Activated CD4-positive, alpha-beta T cell treated with anti-CD3 and anti-CD28 coated beads for 1 hour (primary cell): ENCODE results near the gene PFKFB4.
"Not testable (repeated sequence)": the region's sequence is repeated elsewhere in the genome, so short reads cannot be mapped to it uniquely, and the experiment has no call there.

Experiments
- DNase-seq: peaks from one replicate; pipeline ENCODE4 v3.0.0-alpha.2; 2020

The PFKFB4 gene

DNA sequence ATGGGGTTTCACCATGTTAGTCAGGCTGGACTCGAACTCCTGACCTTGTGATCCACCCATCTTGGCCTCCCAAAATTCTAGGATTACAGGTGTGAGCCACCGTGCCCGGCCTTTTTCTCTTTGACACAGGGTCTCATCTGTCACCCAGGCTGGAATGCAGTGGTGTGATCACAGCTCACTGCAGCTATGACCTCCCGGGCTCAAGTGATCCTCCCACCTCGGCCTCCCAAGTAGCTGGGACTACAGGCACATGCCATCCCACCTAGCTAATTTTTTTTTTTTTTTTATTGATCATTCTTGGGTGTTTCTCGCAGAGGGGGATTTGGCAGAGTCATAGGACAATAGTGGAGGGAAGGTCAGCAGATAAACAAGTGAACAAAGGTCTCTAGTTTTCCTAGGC, 73.8 kb downstream of the PFKFB4 start:
- not testable (repeated sequence) for DNase-seq

DNA sequence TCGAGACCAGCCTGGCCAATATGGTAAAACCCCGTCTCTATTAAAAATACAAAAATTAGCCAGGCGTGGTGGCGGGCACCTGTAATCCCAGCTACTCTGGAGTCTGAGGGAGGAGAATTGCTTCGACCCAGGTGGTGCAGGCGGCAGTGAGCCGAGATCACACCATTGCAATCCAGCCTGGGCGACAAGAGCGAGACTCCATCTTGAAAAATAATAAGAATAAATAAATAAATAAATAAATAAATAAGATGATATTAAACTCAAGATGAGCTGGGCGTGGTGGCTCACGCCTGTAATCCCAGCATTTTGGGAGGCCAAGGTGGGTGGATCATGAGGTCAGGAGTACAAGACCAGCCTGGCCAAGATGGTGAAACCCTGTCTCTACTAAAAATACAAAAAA, 75.7 kb downstream of the PFKFB4 start:
- not testable (repeated sequence) for DNase-seq

DNA sequence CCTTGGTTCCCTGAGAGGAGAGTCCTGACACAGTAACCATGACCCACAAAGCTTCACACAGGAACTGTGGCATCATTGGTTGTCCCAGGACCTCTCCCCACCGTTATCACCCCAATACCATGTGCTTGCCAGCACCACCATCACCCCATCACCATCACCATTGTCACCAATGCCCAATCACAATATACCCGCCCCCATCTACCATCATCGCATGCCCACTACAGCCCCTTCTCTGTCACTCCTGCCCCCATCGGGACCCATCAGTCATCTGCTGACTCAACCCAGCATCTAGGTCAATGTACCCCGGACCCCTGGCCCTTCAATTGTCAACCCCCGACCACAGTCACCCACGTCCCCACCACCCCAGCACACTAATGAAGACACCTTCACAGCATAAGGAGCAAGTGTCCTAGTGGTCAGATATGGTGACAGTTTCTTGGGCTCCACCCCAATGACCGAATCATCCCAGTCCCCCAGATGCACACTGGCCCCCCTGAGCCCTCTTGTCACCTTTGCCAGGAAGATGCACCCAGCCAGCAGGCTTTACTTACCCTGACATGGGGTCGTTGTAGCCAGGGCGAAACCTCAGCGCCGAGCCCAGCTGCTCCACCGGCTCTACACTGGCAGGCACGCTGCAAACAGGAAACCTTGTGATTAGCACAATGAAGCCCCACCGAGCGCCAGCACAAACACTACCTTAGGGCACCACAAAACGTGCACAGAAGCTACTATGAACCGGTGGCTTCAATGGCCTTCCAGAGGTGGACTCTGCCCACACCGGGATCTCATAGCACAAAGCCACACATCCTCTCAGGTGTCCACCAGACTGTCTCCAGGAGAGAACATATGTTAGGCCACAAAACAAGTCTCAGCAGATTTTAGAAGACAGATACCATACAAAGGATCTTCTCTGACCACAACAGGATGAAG, 77.7 kb downstream of the PFKFB4 start:
- DNase-seq: peak; percentile 49

DNA sequence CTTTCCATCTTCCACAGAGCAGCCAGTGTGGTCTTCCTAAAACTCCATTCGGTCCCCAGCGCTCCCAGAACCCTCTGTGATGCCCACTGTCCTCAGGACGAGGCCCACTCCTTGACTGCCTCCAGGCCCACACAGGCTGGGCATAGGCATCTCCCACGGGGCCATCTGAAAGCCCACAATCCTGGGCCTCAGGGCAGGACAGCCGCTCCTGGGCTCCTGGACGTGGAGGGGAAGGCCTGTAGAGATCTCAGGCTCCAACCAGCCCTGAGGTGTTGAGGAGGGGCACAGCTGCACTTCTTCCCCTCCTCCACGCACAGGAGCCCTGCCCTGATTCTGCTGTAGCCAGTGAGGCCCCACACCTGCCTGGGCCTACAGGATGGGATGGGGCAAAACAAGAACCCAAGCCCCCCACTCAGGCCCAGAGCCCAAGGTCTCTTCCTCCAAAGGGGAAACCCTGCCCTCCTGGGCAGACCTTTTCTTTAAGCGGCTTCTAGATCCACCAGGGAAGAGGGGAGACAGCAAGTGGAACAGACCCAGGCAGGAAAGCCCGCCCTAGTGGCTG, 78.6 kb downstream of the PFKFB4 start:
- no peak for DNase-seq

DNA sequence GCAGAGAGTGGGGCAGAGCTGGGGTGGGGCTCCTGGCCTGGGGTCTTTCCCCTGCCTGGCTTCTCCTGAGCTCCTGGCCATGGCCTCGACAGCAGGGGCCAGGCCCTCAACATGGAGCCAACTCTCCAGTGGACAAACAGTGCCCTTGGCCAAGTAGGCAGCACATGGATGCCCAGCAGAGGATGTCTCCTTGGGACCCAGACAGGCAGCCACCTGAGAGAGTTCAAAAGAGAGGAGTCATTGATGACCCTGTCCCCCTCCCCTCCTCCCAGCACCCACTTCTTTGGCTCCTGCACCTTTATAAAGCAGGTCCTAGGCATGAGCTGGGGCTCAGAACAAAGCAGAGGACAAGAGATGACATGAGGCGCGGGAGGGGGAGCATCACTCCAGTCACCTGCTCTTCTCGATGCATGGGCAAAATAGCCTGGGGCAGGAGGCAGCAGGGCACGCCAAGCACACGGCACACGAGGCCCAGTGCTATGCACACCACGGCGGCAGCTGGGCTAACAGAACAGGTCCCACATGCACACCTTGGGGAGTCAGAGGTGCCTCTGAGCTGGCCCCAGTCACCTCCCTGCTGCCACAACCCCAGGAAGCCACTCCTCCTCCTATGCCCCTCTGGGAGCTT, 80.1 kb downstream of the PFKFB4 start:
- DNase-seq: no peak

DNA sequence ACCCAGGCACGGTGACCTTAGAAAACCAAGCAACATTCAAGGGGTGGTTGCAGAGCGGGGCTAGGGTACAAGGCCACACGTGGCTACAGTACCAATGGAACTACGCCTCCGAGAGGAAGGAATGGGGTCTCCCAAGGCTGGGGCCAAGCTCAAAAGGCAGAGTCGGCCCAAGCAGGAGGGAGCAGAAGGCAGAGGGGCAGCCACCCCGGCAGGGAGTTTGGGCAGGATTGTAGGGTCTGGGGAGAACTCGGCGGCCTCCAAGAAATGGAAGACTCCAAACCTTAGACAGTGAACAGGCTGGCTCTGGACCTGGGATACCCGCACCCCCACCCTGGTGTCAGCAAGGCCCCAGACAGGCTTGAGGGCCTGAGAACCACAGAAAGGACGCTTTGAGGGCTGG, 81.4 kb downstream of the PFKFB4 start:
- no peak for DNase-seq

DNA sequence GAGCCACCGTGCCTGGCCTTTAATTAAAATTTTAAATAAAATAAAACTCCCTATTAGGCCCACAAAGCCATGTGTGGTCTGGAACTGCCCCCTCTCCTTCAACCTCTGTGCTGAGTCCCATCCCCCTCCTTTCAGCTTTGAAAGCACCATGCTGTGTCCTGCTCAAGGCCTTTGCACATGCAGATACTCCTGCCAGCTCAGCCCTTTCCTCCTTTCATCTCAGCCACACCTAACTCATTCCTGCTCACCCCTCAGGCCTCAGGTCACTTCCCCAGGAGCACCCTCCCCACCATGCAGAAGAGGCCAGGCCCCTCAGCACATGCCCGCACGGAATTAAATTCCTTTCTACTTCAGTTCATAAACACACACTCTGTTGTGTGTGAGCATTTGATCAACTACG, 82.0 kb downstream of the PFKFB4 start:
- no peak for DNase-seq

DNA sequence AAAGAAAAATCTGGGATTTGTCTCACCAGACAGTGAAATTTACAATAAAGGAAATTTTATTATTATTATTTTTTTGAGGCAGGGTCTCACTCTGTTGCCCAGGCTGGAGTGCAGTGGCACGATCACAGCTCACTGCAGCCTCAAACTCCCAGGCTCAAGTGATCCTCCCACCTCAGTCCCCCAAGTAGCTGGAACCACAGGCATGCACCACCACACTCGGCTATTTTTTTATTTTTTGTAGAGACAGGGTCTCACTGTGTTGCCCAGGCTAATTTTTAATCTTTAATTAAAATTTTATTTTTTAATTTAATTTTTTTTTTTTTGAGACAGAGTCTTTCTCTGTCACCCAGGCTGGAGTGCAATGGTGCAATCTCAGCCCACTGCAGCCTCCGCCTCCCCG, 82.6 kb downstream of the PFKFB4 start:
- not testable (repeated sequence) for DNase-seq

DNA sequence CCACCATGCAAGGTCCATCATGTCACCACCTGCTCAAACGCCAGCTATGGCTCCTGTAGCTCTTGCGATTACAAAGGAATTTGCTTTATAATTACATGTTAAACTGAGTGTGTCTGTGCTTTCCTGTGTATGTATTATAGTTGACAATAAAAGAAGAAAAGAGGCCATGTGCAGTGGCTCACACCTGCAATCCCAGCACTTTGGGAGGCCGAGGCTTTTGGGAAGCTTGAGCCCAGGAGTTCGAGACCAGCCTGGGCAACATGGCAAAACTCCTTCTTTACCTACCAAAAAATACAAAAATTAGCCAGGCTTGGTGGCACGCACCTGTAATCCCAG, 83.0 kb downstream of the PFKFB4 start:
- DNase-seq: no peak

DNA sequence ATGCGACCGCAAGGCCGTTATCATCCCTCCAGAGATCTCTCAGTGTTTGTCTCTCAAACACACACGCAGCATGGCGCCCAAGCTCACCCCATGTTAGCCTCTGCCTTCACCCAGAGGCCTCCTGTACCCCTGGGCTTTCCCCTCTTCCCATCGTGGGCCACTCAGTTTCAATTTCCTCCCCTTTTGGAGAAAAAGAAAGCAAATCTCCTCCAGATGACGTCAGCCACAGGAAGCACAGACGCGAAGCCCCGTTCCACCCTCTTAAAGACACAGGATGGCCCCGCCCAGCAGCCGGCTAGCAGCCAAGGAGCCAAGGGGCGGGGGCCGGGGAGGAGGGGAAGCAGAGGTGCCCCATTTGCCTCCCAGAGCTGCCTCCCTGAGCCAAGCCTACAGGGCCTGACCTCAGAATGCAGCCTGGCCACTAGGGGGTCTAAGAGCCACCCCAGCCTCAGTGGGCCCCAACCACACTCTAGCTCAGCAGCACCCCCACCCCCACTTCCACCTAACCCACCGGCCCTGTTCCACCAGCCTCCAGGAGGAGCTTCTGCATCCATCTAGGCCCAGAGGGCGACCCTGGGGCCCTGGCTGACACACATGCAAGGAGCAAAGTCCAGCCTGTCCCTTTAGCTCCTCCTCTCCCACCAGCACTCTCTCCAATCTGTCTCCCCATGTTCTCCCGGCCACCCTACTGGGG, 83.5 kb downstream of the PFKFB4 start:
- DNase-seq: peak; percentile 93

DNA sequence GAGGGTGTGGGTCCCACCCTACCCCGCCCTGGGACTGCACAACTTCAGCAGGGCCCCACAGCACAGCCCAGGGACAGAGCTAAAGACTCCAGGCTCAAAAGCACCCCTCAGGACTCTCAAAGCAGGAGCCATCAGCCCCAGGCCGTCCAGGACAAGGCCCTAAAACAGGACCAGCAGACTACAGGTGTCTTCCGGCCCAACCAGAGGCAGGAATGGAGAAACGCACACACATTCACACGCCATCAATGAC, 84.0 kb downstream of the PFKFB4 start:
- no peak for DNase-seq

DNA sequence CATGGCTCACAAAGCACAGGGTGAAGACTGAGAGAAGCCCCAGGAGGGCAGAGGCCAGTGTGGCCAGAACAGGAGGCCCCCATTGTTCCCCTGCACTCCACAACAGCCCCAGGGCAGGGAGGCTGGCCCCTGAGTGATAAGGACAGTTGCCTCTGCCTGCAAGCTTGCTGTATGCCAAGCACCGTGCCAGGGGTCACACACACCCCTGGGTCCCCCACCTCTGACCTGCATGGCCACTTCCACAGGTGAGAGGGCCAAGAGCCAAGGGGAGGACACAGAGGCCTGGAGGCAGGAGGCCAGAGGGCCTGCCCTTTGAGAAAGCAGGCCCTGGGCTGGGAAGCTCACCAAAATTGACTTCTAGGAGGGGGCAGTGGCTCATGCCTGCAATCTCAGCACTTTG, 86.3 kb downstream of the PFKFB4 start:
- DNase-seq: no peak

DNA sequence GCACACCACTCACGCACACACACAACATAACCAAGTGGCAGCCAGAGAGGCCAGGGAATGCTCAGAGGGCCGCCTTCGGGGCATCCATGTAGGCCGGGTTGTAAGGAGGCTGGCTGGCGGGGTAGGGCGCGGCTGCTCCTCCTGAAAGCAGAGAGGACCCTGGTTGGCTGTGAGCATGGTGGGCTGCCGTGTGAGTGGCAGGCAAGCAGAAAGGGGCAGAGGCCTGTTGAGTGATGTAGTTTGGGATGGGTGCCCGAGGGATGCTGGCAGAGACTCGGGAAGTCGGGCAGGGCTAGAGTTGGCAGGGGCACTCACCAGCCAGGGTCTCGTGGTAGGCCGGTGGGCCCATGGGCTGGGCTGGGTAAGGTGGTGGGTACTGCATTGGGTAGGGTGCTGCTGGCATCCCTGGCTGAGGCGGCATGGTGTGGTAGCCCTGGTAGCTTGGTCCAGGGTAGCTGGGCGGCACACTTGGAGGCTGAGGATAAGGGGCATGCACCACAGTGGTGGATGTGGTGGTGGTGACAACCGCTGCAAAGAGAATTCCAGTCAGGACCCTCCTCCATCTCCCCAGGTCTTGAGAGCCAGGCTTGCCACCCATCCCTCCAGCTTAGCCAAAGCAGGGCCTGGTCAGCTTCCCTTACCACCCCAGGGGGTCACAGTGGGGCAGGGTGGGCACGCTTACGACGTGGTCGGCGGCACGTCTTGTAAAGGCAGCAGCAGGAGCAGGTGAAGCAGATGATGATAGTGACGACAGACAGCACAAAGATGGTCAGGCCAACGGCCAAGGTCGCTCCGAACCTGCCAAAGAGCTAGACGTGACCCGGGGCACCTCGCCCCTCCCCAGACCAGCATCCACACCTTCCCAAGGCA, 87.3 kb downstream of the PFKFB4 start:
- DNase-seq: no peak

DNA sequence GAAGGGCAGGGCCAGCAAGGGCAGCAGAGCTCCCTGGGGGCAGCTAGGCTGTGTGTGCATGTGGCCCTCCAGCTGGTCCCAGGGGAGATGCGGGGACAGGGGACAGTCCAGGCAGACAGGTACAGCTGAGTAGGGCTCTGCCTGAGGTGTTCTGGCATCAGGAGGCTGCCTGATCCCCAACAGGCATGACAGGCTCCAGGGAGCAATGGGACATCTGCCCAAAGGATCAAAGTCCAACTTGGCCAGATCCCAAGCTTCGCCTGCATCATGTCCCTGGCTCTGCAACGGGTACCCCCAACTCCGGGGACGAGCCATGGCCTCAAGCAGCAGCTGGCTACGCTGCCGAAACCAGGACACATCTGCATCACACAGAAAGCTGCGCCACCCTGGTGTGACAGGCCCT, 88.3 kb downstream of the PFKFB4 start:
- no peak for DNase-seq
